LNCaP clone FGC (cell line): ENCODE data around the gene FBXO11.

Source experiments
- DNase-seq: peaks from one replicate; pipeline ENCODE4 v3.0.0-alpha.2; 2011; ENCODE audit warnings: low read depth
- H3K4me3 ChIP-seq: 2 replicates; pipeline ENCODE4 v1.5.1; 2011; ENCODE audit warnings: mild to moderate bottlenecking, low read depth, low read length, control low read depth
- TF ChIP-seq, protein P1 (sequence below): IDR thresholded peaks from 2 replicates; pipeline ENCODE4 v1.5.1; 2012; ENCODE audit warnings: mild to moderate bottlenecking; ENCODE audit not compliant: control insufficient read depth, insufficient read depth; ENCODE audit errors: extremely low read depth

FBXO11 gene

DNA sequence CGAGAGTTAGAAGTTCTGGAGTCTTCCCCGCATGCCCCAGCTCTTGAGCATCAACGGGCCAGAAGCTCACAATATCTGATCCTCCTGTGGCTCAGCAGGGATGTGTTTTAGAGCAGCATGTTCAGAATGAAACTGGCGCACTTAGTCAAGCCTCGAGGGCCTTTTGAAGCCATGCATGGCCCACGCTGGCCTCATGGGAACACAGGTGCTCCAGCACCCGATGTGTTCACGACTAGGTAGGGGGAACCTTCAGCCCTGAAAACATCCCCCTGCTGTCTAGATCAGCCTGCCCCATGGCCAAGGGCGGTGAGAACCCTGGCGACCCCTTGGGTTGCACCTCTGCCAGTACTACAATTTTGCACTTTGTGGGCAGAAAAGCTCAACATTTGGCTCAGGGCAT lies 90.5 kb downstream of the FBXO11 start:
- no peak for DNase-seq
- TF ChIP-seq, protein P1, sequence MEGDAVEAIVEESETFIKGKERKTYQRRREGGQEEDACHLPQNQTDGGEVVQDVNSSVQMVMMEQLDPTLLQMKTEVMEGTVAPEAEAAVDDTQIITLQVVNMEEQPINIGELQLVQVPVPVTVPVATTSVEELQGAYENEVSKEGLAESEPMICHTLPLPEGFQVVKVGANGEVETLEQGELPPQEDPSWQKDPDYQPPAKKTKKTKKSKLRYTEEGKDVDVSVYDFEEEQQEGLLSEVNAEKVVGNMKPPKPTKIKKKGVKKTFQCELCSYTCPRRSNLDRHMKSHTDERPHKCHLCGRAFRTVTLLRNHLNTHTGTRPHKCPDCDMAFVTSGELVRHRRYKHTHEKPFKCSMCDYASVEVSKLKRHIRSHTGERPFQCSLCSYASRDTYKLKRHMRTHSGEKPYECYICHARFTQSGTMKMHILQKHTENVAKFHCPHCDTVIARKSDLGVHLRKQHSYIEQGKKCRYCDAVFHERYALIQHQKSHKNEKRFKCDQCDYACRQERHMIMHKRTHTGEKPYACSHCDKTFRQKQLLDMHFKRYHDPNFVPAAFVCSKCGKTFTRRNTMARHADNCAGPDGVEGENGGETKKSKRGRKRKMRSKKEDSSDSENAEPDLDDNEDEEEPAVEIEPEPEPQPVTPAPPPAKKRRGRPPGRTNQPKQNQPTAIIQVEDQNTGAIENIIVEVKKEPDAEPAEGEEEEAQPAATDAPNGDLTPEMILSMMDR = no peak
- no peak overlapping the region for H3K4me3 ChIP-seq

DNA sequence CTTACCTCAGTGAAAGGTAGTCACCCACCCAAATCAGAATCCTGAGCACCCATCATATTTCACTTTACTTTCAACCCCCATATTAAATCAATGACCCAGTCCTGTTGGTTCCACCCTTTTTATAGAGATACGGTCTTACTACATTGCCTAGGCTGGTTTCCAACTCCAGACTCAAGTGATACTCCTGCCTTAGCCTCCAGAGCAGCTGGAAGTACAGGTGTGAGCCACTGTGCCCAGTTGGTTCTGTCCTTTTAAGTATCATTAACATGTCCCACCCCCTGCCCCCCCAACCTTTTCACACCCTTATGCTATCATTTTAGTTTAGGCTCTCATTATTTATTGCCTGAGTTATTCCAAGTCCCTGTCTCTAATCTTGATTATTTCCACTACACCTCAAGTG lies 94.6 kb downstream of the FBXO11 start:
- TF ChIP-seq, protein P1 = no peak
- no peak overlapping the region for H3K4me3 ChIP-seq
- DNase-seq = no peak

DNA sequence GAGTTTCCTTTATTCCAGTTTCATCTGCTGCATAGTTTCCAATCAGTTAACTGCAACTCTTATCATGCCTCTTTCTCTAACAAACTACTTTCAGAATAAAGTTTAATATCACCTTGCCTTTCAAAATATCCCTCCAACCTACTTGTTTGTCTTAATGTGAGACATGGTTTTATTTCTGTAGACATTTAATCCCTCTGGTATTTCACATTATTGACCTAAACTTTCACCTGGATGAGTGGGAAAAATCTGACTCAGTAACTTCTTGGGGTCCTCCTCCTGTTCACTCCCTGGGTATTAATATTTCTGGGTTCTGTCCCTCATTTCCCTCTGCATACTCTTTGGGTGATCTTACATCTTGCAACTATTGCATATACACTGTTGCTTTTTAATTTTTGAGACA lies 95.4 kb downstream of the FBXO11 start:
- no peak overlapping the region for H3K4me3 ChIP-seq
- DNase-seq = no peak
- TF ChIP-seq, protein P1 = no peak

GRCh38 chr2:47809903-47810302 lies 96.4 kb downstream of the FBXO11 start:
- no peak overlapping the region for H3K4me3 ChIP-seq
- TF ChIP-seq, protein P1 = no peak
- DNase-seq = no peak

DNA sequence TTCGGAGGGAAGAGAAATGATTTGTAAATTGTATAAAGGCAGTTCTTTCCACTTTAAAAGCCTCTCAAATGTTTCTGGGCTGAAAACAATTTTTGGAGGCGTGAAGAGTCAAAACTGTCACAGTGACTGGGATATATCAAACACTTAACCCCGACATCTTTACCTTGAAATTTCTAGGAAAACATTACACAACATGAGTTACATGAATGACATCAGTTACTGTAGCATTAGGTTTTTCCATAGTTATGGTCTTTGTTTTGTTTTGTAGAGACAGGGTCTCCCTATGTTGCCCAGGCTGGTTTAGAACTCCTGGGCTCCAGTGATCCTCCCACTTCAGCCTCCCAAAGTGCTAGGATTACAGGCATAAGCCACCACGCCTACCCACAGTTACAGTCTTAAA lies 97.7 kb downstream of the FBXO11 start:
- TF ChIP-seq, protein P1 = no peak
- H3K4me3 ChIP-seq = no peak overlapping the region
- DNase-seq = no peak

GRCh38 chr2:47805850-47806249 lies 100.4 kb downstream of the FBXO11 start:
- TF ChIP-seq, protein P1 = no peak
- no peak overlapping the region for H3K4me3 ChIP-seq
- DNase-seq = no peak

DNA sequence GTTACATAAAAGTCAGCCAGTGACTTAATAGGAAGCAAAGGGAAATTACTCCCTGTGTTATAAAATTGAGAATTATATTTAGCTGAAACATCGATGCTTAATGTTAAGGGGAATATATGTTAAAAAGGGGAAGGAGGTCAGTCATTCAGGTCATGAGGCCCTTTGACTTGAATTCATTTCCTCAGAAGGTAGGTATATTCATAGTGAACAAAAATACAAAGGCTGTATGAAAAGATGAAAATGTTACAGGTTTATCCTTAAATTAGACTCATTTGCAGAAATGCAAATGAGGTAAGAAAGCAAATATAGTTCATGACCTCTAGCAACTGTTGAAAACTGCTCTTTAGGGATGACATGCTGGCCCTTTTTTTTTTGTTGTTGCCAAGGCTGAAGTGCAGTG lies 102.5 kb downstream of the FBXO11 start:
- TF ChIP-seq, protein P1 = no peak
- H3K4me3 ChIP-seq = no peak overlapping the region
- DNase-seq = no peak
